Measurements from ENCODE around the gene PKD2L2. TPM values are rescaled to one million over a fixed set of nuclear protein-coding genes. Genes with fewer than 3 reads are reported as not detected.

PKD2L2 gene
- 0.05 TPM in 1 of 5 replicates, not detected in the others for total RNA-seq (2022; extraction: Qiagen RNA extraction)

DNA sequence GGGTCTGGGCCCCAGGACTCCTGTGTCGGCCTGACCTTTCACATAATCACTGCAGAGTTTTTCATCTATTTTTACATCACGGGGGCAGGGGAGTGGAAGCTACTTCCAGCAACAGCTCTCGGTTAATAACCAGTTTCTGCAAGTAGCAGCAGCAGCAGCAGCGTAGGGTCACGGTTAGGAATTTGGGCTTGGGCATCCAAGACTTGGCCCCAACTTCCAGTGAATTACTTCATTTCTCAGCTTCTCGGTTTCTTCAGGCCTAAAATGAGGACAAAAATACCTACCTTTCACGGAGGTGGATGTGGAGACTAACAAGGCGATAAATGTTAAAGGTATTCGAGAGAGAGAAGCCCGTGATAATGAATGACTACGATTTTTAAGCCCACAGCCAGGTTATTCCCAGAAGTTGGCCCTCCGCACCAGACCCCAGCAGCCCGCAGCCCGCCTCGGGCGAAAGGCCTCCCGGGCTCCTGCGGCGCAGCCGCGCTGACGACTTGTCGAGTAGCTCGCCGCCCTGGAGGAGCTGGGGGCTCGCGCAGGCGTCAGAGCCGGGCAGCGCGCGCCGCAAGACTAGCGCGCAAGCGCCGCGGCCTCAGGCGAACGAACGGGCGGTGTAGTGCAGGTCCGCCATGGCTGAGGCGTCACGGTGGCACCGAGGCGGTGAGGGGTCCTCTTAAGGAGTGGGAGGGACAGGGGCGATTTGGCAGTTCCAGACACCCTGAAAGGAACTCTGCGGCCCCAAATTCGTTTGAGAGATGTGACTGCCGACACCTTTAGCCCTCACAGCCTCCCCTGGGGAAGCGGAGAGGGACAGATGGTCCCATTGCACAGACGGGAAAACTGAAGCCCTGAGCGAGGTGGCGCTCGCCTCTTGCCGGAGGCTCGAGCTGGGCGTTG is at the start of gene PKD2L2:
PKD2L2 (plus strand) TSS at position 595 of the 897 bp plus-strand sequence; CDS start at position 630, 35 bp downstream.

DNA sequence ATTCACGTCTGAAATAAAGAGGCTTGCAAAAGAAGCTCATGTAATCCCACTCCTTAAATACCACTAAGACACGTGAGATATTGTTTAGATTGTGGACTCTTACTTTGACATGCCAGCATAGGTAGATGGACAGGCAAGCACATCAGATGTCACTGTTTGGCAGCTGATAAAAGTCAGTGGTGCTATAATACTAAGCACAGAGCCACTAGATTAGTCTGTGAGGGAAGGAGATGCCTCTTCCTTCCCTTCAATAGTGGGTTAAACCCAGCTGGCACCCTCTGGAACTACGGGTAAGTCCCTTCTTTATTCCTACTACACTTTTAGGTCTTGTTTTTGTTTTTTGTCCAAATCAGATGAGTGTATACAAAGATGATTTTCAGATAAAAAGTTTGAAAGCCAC is 21.6 kb upstream of the PKD2L2 start, which contains the start of gene MYOT:
MYOT (plus strand) TSS at position 197 of the 400 bp plus-strand sequence. CDS start 2,792 bp downstream, outside the sequence.

Other genes starting within 250 kb of the PKD2L2 start
- 0.07 to 0.21 TPM (median 0.15 TPM) in 5 replicates for gene KLHL3, start 153.4 kb upstream of the PKD2L2 start, total RNA-seq (2022; extraction: Qiagen RNA extraction)
- 44.9 to 53.1 TPM (median 51.4 TPM) in 5 replicates for gene HNRNPA0, start 135.1 kb upstream of the PKD2L2 start, total RNA-seq (2022; extraction: Qiagen RNA extraction)
- gene MYOT, start 21.6 kb upstream of the PKD2L2 start, total RNA-seq (2022; extraction: Qiagen RNA extraction): 0.14 to 0.21 TPM in 2 of 5 replicates, not detected in the others
- gene FAM13B, start 143.6 kb downstream of the PKD2L2 start, total RNA-seq (2022; extraction: Qiagen RNA extraction): 9.3 to 15.7 TPM (median 11.9 TPM) in 5 replicates
- gene WNT8A, start 194.6 kb downstream of the PKD2L2 start, total RNA-seq (2022; extraction: Qiagen RNA extraction): not detected in 5 replicates
- not detected in 5 replicates for gene NME5, start 250.0 kb downstream of the PKD2L2 start, total RNA-seq (2022; extraction: Qiagen RNA extraction)